Upper lobe of left lung (tissue), 4 donors: ENCODE measurements around the gene ERFE.

Experiments used
- POLR2A ChIP-seq, 4 donors: fragments of 450-650 bp; IDR thresholded peaks; one replicate each; pipeline ENCODE4 v1.5.1; 2016 to 2017; ENCODE audit warnings: antibody characterized with exemption in 4 of 4, mild to moderate bottlenecking in 2 of 4
- POLR2AphosphoS5 ChIP-seq, 2 donors: sonication (generic); formaldehyde crosslinking; IDR thresholded peaks; one replicate each; pipeline ENCODE4 v1.5.1; 2017; ENCODE audit warnings: antibody characterized with exemption in 2 of 2
- TF ChIP-seq, protein P1 (sequence below), 6 experiments: fragments of 450-650 bp in 4 of 6; fragments of 200-600 bp in 2 of 6; sonication (generic) in 2 of 6; IDR thresholded peaks; one replicate each; pipeline ENCODE4 v1.5.1; 2016 to 2019; ENCODE audit warnings: antibody characterized with exemption in 6 of 6

DNA sequence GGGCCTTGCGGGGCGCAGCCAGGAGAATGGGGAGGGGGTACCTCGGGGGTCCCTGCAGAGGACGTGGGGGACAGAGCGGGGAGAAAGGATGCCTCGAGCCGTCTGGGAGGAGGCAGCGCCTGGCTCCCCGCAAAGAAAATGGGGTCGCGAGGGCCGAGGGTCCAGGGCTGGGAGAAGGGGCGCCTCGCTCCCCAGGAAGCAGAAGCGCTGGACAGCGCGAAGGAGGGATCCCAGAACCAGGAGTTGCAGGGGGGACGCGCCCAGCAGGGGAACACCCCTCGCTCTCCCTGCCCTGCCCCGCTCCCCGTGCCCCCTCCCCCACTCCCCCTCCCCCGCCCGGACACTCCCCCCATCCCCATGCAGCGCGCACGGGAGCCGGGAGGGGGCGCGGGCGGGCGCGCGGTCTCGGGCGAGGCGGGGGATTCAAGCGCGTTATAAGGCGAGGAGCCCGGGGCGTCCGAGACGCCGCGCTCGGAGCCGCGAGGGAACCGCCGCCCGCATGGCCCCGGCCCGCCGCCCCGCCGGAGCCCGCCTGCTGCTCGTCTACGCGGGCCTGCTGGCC is at the start of gene ERFE:
- TF ChIP-seq POLR2A (IDR thresholded peaks at IDR 0.05) = no peak
- TF ChIP-seq, protein P1, sequence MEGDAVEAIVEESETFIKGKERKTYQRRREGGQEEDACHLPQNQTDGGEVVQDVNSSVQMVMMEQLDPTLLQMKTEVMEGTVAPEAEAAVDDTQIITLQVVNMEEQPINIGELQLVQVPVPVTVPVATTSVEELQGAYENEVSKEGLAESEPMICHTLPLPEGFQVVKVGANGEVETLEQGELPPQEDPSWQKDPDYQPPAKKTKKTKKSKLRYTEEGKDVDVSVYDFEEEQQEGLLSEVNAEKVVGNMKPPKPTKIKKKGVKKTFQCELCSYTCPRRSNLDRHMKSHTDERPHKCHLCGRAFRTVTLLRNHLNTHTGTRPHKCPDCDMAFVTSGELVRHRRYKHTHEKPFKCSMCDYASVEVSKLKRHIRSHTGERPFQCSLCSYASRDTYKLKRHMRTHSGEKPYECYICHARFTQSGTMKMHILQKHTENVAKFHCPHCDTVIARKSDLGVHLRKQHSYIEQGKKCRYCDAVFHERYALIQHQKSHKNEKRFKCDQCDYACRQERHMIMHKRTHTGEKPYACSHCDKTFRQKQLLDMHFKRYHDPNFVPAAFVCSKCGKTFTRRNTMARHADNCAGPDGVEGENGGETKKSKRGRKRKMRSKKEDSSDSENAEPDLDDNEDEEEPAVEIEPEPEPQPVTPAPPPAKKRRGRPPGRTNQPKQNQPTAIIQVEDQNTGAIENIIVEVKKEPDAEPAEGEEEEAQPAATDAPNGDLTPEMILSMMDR (IDR thresholded peaks at IDR 0.05) = peak in 4 of 6 experiments; percentile 11 to 56 (median 36)
- no peak for TF ChIP-seq POLR2AphosphoS5 (IDR thresholded peaks at IDR 0.05)
